Globus pallidus (tissue), 1 donor: ENCODE measurements around the gene RGS11.
"Not testable (repeated sequence)": the region's sequence is repeated elsewhere in the genome, so short reads cannot be mapped to it uniquely, and the experiment has no call there.

Source experiments
- DNase-seq: peaks from one replicate; pipeline ENCODE4 v3.0.0-alpha.2; 2015; ENCODE audit warnings: low spot score

The RGS11 gene

GRCh38 chr16:280552-280951, 4.8 kb upstream of the RGS11 start, which contains the start of gene ARHGDIG:
Gene ARHGDIG (plus strand): TSS chr16:280591. CDS start chr16:280681, 90 bp downstream.
- no peak for DNase-seq

DNA sequence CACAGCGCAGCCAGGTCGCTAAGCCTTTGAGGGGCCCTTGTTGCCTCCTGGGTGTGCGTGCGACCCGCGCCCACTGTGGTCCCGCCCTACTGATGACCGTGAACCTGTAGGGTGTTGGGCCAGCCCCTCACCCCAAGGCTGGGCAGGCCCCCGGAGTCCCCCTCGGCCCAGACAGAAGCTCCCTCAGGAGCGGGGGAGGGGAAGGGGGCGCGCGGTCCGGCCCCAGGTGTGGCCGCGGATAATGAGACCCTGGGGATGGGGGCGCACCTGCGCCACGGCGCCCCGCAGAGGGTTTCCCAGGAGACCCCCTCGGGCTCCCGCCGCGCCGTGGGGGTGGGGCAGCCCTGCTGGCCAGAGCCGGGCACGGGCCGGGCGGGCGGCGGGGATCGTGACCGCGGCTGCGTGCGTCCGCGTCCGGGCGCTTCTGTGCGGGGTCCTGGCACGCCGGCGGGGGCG, 4.3 kb upstream of the RGS11 start:
- no peak for DNase-seq

GRCh38 chr16:279531-279930, 3.8 kb upstream of the RGS11 start:
- no peak for DNase-seq

DNA sequence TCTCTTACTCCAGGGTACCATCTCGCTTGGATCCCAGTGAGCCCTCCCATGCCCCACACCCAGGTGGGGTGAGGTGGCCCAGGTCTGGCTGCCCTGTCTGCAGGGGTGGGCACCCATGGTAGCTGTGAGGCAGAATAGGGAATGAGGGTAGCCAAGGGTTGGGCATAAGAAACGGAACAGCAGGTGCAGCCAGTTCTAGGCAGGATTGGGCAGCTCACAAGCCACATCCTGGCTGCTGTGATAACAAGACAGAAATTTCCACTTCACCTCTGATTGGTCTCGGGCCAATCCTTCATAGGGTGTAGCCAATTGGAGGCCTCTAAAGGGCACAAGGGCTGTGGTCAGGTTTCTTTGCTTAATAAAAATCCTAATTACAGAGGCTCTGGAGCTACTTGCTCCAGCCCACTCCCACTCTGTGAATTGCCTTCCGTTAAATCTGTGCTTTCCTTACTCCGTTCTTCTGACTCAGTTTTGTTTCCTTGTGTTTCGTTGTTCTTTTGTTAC, 3.2 kb upstream of the RGS11 start:
- no peak for DNase-seq

GRCh38 chr16:276426-277077, 808 bp upstream of the RGS11 start:
- DNase-seq, result no peak

DNA sequence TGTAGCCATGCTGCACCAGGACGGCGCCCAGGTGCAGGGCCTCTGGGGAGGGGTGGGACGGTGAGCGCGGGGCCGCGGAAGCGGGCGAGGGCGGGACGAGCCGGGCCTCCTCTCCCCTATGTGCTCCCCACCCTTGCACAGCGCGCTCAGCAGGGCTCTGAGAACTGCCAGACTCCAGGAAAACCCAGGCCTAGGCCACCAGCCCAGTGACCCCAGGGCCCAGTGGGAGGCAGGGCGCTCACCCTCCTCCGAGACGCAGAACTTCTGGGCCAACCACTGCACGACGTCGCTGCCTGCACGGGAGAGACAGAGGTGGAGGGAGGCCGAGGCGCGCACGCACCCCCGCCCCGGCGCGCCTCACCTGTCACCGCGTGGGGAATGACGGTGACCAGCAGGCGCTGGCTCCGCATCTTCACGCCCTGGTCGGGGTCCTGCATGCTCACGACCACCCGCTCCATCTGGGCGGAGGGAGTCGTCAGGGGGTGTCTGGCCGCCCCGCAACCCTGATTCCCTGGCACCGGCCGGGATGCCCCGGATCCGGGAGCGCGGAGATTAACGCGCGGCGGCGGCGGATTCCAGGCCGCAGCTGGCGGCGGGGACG, 603 bp downstream of the RGS11 start:
- DNase-seq, result no peak

GRCh38 chr16:273547-274421, 2.0 kb downstream of the RGS11 start:
- no peak for DNase-seq

DNA sequence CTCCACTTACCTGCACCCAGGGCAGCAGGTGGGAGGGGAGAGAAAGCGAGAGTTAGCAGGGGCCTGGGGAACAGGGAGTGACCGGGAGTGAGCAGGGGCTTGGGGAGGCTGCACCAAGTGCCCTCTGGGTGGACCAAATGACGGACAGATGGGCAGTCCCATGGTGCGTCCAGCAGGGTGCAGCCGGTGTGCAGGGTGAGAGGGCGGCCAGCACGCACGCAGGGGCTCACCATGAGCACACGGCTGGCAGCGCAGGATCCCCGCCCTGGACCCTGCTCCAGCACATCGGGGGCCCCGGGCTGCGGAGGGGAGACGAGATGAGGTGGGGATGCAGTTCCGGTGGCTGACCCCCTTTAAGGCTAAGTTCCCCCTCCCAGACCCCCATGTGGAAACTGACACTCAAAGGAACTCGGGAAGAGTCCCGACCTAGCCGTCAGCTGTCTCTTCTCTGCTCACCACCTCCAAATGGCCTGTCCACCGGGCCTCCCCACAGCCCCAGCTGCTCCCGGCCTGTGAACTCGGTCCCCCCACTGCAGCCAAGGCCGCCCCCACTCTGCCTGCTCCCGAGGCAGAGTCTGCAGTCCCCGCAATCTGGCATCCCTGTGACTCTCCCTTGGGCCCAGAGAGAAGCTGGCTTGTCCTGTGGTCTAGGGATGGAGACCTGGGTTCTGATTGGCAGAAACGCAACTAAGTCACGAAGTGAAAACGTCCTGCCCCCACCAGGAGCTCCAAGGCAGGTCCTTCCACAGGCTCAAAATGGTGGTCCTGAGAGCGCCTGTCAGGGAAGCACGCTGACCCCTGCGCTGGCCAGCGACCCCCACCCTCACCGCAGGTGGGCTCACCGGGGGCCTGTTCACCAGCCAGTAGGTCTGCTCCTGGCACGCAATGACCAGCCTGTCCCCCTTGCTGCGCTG, 2.9 kb downstream of the RGS11 start:
- no peak for DNase-seq

DNA sequence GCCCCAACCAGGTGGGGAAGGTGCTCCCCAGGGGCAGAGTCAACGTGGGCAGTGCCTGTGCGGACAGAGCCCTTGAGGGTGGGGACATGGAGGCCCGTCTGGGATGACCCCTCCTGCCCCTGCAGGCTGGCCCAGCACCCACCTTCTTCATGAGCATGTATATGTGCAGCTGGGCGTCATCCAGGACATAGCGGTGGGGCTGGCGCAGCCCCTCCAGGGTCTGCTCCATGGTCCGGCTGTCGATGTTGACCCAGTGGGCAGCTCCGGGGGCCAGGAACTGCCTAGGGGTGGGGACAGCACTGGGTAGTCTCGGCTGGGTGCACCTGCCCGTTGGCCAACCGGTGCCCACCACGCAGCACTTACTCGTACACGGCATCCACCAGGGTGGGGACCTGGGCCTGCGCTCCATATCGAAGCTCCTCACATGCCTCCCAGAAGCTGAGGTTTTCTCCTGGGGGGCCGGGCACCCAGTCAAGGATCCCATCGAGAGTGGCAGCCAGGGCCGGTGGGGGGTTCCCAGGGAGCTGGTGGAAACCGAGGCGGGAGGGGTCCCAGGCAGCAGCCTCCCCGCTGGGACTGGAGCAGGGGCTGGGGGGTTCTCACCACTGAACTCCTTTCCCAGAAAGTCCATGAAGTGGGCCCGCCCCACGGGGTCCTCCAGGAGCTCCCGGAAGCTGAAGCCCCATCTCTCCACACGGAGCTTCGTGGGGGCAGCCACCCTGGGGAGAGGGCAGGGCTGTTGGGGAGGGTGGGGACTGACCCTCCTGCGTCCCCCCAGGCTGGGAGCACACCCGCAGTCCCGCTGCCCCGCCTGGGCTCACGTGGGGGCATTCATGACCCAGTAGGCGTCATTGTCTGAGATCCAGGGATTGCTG, 5.1 kb downstream of the RGS11 start:
- no peak for DNase-seq

- DNase-seq, result no peak
Observed at GRCh38 chr16:269061-269796, 6.5 kb downstream of the RGS11 start.

GRCh38 chr16:268141-269053, 7.3 kb downstream of the RGS11 start:
- no peak for DNase-seq

DNA sequence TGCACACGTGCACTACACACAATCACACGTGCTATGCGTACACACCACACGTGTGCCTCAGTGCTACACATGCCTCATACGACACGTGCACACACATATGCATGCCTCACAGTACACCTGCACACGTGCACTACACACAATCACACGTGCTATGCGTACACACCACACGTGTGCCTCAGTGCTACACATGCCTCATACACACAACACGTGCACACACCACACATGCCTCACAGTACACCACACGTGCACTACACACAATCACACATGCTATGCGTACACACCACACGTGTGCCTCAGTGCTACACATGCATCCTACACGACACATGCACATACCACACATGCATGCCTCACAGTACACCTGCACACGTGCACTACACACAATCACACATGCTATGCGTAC, 8.2 kb downstream of the RGS11 start:
- DNase-seq, result not testable (repeated sequence)

DNA sequence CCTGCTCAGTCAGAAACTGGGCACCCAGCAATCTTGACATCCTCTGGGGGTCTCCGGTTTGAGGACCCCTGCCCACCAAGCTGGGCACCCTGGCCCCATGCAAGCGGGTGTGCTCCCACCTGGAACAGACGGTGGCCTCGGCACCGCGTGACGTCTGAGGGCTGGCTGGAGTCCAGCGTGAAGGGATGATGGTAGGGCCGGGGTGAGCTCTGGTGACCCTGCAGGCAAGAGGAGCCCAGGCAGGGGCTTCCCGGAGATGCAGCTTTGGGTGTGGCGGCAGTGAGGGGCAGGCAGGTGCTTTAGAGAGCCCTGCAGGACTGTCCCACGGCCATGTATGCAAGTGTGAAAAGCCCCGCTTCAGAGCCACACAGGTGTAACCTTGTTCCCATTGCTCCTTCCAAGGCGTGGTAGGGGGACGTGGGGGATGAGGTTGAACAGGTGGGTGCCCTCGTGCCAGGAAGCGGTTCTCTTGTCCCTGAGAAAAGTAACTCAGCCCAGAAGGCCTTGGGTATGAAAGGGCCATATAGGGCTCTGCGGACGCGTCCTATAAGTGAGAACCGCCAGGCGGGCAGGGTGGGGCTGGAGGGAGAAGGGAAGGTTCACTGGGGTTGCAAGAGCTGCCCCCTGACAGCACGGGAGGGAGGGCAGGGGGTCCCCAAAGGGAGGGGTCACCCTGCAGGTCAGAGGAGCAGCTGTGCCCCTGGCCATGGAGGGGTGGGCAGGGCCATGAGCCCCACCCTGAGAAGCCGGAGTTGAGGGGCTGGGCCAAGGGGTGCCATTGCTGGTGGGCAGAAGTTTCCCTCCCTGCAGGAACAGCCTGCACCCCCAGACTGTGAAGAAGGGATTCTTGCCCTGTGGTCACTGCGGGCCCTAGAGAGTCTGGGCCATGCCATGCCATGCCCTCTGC, 9.2 kb downstream of the RGS11 start:
- DNase-seq, result no peak

DNA sequence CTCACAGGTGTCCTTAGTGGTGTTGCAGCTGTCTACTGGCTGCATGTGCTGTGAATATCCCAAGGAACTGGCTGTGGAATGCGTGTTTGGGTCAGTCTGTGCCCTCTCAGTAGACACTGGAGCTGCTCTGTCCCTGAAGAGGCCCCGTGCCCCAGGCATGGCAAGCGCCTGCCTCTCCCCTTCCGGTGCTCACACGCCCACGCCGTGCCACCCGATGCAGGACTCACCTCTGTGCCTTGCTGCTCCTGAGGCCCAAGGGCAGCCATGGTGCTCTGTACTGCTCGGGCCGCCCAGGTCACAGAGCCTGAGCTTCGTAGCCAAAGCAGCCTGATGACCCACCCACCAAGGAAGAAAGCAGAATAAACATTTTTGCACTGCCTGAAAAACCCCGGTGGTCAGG, 10.0 kb downstream of the RGS11 start:
- DNase-seq, result no peak

- DNase-seq, result no peak
Observed at GRCh38 chr16:265002-265529, 10.7 kb downstream of the RGS11 start.

DNA sequence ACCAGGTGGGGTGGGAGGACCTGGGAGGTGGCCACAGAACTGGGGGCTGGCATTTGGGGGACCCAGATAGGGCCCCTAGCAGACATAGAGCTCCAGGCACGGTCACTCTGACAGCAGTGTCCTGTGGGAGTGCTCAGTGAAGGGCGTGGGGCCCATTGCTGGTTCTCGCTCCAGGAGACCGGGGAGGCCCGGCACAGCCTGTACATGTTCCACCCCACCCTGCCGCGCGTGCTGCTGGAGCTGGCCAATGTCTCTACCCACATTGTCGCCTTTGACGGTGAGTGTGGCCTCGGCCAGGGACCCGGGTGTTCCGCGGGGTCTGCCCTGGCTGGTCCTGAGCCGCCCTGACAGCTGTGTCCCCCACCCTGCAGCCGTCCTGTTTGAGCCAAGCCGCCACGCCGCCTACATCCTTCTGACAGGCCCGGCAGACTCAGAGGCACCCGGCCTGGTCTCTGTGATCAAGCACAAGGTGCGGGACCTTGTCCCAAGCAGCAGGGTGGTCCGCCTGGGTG, 11.2 kb downstream of the RGS11 start:
- DNase-seq, result no peak

GRCh38 chr16:263944-264343, 11.8 kb downstream of the RGS11 start:
- DNase-seq, result no peak
